ENCODE data around the gene SUSD2.

The SUSD2 gene

DNA sequence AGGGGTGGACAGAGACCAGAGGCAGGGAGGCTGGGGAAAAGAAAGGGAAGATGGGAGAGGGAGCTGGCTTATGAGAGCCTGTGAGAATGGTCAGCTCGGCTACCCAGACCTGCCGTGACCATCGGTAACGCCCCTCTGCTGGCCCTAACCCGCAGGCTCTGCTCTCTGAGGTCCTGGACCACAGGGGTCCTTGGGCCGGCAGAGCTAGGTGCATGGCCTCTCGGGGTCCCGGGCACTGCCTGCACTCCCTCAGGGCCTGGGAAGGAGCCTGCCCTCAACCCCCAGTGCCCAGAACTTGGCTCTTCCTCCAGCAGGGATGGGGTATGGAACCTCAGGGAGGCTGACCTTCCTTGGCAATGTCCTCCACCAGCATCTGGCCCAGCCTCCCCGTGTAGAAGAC lies 50.4 kb downstream of the SUSD2 start:
- no peak overlapping the region for H3K27ac Mint-ChIP-seq
- H3K36me3 Mint-ChIP-seq (ENCODE audit: low read depth), result peaks cover 6% of the 10 kb centered on the region
- TF ChIP-seq, protein P1, sequence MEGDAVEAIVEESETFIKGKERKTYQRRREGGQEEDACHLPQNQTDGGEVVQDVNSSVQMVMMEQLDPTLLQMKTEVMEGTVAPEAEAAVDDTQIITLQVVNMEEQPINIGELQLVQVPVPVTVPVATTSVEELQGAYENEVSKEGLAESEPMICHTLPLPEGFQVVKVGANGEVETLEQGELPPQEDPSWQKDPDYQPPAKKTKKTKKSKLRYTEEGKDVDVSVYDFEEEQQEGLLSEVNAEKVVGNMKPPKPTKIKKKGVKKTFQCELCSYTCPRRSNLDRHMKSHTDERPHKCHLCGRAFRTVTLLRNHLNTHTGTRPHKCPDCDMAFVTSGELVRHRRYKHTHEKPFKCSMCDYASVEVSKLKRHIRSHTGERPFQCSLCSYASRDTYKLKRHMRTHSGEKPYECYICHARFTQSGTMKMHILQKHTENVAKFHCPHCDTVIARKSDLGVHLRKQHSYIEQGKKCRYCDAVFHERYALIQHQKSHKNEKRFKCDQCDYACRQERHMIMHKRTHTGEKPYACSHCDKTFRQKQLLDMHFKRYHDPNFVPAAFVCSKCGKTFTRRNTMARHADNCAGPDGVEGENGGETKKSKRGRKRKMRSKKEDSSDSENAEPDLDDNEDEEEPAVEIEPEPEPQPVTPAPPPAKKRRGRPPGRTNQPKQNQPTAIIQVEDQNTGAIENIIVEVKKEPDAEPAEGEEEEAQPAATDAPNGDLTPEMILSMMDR (IDR thresholded peaks at IDR 0.05; ENCODE audit: unreplicated experiment in 3 of 3), result no peak
- no peaks in the 10 kb centered on the region for H3K27me3 Mint-ChIP-seq (ENCODE audit: low read depth)
- H3K4me1 Mint-ChIP-seq, result no peaks in the 10 kb centered on the region
- H3K4me3 Mint-ChIP-seq, result no peak overlapping the region
- peaks cover 3% of the 10 kb centered on the region for H3K9me3 Mint-ChIP-seq

DNA sequence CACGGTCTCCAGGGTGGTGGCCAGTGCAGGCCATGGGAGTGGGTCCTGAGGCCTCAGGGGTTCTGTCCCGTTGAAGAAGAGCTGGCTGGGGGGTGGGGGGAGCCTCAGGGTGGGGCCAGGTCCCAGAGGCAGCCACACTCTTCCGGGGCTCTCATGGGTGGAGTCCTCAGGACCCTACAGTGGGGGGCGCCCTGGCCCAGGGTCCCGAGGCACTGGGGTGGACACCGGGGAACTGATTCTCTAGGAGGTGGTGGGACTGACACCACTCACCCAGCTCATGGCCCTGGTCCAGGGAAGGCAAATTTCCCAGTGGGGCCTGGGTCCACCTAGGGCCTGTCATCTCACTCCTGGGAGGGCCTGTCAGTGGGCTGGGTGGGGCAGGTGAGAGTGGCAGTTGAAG lies 50.8 kb downstream of the SUSD2 start:
- H3K27me3 Mint-ChIP-seq (ENCODE audit: low read depth), result no peaks in the 10 kb centered on the region
- TF ChIP-seq, protein P1 (IDR thresholded peaks at IDR 0.05; ENCODE audit: unreplicated experiment in 3 of 3), result no peak
- peaks cover 6% of the 10 kb centered on the region for H3K36me3 Mint-ChIP-seq (ENCODE audit: low read depth)
- H3K9me3 Mint-ChIP-seq, result peaks cover 3% of the 10 kb centered on the region
- H3K27ac Mint-ChIP-seq, result no peak overlapping the region
- no peak overlapping the region for H3K4me3 Mint-ChIP-seq
- no peaks in the 10 kb centered on the region for H3K4me1 Mint-ChIP-seq

DNA sequence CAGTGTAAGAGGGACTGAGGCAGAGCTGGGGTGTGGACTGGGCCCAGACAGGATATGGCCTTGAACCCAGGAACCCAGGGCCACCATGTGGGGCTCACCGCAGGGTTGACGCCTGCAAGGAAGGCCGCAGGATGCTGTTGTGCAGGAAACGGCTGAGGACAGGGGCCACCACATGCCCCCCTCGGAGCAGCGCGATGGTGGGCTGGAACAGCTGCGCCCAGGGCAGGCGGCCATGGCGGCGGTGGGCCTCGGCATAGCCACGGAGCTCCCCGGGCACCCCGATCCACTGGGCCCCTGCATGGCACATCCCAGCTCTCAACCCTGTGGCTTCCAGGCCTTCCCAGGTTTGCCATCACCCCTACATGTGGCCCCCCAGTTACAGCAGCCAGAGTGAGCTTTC lies 51.4 kb downstream of the SUSD2 start:
- Mint-ChIP-seq H3K9me3 (no peaks in the 10 kb centered on the region), H3K36me3 (ENCODE audit: low read depth) (peaks cover 3% of the 10 kb centered on the region), H3K27ac (no peak overlapping the region), H3K4me3 (no peak overlapping the region), H3K27me3 (ENCODE audit: low read depth) (no peaks in the 10 kb centered on the region), H3K4me1 (no peaks in the 10 kb centered on the region)
- TF ChIP-seq, protein P1 (IDR thresholded peaks at IDR 0.05; ENCODE audit: unreplicated experiment in 3 of 3), result no peak

DNA sequence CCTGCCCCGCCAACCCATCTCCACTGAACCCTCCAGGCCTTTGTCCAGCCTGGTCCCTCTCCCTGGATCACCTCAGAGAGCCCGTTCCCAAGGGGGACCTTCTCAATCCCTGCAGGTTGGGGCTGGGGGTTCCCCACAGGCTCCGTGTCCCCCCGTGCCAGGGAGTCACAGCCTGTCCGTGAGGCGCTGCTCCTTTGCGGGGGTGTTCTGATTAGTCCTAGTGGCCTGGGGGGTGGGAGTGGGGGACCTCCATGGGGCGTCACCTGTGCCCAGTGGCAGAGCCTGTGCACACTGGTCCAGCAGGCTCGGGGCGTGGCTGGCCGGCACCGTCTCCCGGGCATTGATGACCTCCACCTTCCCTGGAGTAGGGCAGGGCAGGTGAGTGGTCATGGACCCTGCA lies 51.9 kb downstream of the SUSD2 start:
- Mint-ChIP-seq H3K36me3 (ENCODE audit: low read depth) (peaks cover 3% of the 10 kb centered on the region), H3K4me3 (no peak overlapping the region), H3K27me3 (ENCODE audit: low read depth) (no peaks in the 10 kb centered on the region), H3K4me1 (no peaks in the 10 kb centered on the region), H3K9me3 (no peaks in the 10 kb centered on the region), H3K27ac (no peak overlapping the region)
- TF ChIP-seq, protein P1 (IDR thresholded peaks at IDR 0.05; ENCODE audit: unreplicated experiment in 3 of 3), result no peak

DNA sequence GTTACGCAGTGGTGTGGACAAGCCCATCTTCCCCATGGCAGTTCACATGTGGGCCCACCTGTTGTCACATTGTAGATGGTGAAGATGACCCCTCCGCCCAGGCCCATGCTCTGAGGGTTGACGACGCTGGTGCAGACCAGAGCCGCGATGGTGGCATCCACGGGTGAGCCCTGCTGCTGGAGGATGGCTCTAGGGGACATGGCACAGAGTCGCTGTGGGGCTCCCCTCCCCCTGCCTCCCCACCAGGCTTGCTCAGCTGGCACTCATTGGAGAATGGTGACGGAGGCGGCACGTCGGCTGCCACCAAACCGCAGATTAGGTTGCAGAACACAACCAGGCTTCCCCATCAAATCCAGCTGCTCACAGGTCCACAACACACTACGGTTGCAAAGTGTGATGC lies 52.5 kb downstream of the SUSD2 start:
- Mint-ChIP-seq H3K4me1 (no peaks in the 10 kb centered on the region), H3K27ac (no peak overlapping the region), H3K27me3 (ENCODE audit: low read depth) (no peaks in the 10 kb centered on the region), H3K4me3 (no peak overlapping the region), H3K36me3 (ENCODE audit: low read depth) (peaks cover 3% of the 10 kb centered on the region), H3K9me3 (no peaks in the 10 kb centered on the region)
- TF ChIP-seq, protein P1 (IDR thresholded peaks at IDR 0.05; ENCODE audit: unreplicated experiment in 3 of 3), result no peak

DNA sequence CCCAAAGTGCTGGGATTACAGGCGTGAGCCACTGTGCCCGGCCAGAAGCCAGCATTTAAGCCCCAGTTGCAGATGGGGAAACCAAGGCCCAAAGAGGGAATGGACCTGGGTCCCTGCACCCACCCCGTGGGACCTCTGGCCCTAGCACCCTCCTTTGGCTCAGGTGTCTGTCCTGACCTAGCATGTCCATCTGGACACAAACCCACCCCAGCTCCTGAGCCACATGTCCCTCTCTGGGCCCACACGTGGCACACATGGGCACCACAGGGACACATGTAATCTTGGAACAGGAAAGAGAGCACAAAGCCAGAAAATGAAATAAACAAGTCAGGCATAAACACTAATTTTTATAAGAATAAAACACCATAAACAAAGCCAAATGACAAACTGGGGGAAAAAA lies 54.0 kb downstream of the SUSD2 start:
- Mint-ChIP-seq H3K36me3 (ENCODE audit: low read depth) (peaks cover 3% of the 10 kb centered on the region), H3K27me3 (ENCODE audit: low read depth) (no peaks in the 10 kb centered on the region), H3K4me1 (no peaks in the 10 kb centered on the region), H3K4me3 (no peak overlapping the region), H3K27ac (no peak overlapping the region), H3K9me3 (no peaks in the 10 kb centered on the region)
- TF ChIP-seq, protein P1 (IDR thresholded peaks at IDR 0.05; ENCODE audit: unreplicated experiment in 3 of 3), result no peak

All from nephron (organoid).